ENCODE data around the gene MLST8.

The MLST8 gene

DNA sequence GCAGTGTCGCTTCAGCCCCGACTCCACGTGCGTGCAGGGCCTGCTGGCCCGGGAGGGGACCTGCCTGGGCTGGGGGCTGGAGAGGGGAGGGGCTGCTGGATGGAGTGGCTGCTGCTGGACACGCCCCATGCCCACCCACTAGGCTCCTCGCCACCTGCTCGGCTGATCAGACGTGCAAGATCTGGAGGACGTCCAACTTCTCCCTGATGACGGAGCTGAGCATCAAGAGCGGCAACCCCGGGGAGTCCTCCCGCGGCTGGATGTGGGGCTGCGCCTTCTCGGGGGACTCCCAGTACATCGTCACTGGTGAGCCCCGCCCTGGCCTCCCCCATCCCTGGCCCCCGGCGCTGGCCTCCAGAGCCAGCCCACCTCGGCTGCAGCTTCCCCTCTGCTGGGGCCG, 3.1 kb downstream of the MLST8 start:
- DNase-seq (ENCODE audit: low read depth in 2 of 2) = no peak

DNA sequence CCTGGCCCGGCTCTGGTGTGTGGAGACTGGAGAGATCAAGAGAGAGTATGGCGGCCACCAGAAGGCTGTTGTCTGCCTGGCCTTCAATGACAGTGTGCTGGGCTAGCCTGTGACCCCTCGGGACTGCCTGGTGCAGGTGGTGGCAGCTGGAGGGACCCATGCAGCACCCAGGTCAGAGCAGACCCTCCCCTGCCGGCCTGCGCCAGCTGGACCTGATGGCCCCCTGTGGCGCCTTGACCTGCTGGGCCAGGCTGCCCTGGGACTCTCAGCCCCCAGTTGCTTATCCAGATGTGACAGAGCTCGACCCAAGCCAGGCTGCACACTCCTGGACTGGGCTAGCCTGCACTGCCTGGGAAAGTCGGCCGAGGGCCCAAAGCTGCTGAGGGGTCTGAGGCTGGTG, 3.5 kb downstream of the MLST8 start:
- DNase-seq (ENCODE audit: low read depth in 2 of 2) = no peak

DNA sequence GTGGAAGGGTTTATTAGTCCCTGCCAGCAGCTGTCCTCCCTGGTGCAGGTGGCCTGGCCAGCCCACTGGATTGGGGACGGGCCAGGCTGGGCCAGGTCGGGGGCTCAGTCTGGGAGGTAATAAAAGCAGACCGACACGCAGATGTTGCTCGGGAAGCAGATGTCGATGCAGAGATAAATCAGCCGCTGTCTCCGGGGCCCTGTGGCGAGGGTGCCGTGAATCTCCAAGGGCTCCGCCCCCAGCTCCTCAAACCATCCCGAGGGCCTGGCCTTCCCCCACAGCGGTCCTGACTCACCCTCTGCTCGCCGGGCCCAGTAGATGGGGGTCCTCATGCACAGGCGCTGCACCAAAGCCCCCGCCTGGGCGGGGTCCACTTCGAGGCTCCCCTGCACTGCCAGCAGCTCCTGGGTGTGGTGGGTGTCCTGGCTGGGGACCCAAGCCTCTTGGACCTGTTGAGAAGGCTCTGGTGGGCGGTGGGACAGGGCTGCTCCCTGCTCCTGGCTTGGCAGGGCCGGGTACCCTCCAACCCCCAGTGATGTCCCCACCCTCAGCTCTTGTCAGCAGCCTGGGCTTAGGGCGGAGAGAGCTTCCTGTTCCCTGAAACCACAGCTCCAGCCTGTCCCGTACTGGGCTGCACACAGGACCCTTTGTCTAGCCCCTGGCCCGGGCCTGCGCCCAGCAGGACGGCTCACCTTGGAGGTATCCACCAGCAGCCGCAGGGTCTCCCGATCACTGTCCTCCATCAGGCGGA, 4.2 kb downstream of the MLST8 start:
- no peak for DNase-seq (ENCODE audit: low read depth in 2 of 2)

DNA sequence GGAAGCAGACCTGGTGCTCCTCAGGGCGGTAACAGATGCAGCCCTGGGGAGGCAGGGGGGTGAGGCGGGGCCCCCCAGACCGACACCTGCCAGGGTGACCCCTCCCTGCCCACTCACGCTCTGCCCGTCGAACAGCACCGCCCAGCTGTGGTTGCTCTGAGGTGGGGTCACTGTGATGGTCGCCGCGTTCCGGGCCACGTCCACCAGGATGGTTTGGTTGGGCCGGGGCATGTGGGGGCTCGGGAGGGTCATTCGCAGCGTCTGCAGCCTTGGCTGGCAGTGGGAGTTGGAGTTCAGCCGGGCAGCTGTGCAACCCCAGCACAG, 4.7 kb downstream of the MLST8 start:
- no peak for DNase-seq (ENCODE audit: low read depth in 2 of 2)

DNA sequence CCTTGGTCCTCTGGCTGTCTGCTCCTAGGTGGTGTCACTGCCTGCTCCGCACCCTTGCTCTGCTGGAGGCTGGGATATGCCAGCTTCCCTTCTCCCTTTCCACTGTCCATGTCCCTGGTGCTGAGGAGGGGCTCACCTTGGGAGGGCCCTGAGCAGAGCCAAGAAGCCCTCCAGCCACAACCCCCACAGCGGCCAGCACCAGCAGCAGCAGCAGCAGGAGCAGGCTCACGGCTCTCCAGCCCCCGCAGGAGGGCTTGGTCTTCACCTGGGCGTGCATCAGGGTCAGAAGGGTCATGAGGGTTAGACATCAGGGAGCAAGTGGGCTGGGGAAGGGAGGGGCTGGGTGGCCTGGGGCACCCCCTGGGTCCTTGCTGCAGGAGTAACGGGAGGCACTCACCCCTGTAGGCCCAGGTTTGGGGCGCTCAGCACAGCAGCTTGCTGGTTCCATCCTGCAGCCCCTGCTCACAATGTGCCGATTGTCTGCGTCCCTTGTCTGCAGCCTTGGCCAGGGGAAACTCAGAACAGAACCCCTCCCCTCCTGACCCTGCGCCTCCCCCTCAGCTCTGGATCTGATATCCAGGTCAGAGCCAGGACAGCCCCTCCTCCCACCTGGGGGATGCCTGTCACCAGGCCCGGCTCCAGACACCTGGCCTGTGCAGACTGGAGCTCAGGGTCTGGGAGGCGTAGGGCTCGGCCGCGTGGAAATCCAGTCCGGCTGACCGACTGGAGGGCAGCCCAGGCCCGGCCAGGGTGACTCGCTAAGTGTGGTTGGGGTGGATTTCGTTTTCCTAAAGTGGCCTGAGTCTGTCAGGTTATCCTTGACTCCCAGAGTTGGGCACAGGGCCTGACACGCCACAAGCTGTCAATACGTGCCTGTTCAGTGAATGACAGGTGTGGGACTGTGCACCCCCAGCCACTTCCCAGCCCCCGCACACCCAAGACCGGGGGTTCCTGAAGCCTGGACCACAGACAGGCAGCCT, 5.4 kb downstream of the MLST8 start, which contains the start of gene BRICD5:
Gene BRICD5 (minus strand): TSS at position 478 of the 980 bp plus-strand sequence. CDS start 30 bp downstream, at position 448.
- DNase-seq (ENCODE audit: low read depth in 2 of 2) = no peak

DNA sequence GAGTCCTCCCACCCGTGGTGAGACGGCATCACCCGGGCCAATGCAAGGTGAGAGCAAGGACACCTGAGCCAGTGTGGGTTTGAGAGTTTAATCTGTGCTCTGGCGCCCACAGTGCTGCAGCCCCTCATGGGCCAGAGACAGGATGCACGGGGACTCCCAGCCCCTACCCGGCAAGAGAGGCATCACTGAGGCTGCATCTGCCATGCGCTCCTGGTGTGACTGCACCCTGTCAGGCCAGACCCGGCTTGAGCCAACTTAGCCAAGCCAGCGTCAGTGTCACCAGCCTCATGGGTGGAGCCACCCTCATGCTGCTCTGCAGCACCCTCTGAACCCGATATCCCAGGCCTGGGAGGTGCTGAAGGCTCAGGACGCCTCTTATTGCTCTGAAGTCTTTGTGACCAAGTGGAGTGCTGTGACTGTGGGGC, 6.7 kb downstream of the MLST8 start:
- no peak for DNase-seq (ENCODE audit: low read depth in 2 of 2)

DNA sequence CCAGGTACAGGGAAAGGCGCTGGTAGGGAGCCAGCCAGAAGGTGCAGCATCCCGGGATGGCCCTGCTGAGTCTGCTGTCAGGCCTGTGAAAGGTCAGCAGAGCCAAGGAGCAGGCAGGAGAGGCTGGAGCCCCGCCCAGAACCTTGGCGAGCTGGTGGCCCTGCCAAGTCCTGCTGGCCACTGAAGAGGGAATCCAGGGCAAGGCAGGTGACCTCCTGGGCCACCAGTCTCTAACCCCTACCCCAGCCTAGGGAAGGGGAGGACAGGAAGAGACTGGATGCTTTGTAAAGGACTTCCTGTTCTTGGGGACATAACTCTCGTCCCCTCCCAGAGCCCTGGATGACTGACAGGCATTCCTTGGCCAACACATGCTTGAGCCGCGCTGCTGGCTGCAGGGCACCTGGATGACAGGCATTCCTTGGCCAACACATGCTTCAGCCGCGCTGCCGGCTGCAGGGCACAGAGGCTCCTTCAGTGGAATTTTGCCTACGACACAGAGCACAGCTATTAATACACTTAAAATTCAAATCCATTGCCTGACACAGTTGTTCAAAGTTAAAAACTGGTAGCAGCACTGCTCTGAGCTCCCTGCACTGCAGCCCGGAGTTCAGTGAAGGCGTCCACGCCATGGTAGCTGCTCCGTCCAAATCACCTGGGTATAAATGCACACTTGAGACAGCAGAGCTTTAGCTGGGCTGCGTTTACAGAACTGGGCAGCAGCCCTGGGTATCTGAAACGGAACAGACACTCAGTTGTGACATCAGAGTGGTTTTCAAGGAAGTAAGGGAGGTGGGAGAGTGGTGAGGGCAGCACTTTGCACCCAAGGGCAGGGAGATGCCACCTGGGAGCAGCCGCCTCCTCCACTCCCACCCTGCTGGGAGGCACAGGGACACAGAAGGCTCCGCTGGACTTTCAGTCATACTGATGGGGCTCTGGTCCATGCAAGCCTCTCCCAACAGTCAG, 7.4 kb downstream of the MLST8 start:
- DNase-seq (ENCODE audit: low read depth in 2 of 2) = no peak

DNA sequence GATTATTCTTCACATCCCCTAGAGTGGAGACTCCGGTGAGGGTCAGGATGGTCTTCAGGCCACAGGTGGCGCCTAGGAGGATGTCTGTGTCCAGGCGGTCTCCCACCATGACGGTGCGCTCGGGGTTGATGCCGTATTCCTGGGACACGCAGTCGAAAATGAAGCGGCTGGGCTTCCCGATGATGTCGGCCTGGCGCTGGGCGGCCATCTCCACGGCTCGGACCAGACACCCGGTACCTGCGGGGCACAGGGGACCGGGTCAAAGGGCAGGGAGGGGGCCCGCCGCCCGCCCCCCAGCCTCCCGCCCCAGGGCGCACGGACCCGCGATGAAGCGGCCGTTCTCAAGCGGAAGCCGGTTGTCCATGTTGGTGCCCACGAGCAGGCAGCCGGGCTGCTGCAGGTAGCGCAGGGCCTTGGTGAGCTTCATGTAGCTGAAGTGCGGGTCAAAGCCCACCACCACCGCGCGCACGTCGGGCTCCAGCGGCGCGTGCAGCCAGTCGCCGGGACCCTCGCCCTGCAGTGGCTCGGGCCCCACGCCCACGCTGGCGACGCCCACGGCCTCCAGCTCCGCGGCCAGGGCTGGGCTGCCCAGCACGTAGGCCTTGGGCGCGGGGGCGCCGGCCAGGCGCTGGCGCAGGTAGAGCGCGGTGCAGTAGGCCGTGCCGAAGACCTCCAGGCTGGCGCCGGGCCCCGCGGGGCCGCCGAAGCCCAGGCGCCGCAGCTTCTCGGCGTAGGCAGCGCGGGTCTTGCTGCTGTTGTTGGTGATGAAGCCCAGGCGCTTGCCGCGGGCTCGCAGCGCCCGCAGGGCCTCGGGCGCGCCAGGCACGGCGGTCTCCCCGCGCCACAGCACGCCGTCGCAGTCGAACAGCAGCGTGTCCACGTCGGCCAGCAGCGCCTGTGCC, 8.8 kb downstream of the MLST8 start:
- no peak for DNase-seq (ENCODE audit: low read depth in 2 of 2)

DNA sequence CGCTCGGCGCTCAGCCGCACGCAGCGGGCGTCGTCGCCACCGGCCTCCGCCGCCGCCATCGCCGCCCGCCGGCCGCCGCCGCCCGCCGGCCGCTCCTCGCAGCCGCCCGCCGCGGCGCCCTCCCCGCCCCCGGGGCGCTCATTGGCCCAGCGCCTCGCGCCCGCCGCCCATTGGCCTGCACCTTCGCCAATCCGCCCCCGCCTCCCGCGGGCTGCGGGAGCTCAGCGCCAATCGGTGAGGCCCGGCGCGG, 9.4 kb downstream of the MLST8 start, which contains the start of gene PGP:
Gene PGP (minus strand): TSS at position 122 of the 250 bp plus-strand sequence. CDS start 63 bp downstream, at position 59.
- DNase-seq (ENCODE audit: low read depth in 2 of 2) = no peak

DNA sequence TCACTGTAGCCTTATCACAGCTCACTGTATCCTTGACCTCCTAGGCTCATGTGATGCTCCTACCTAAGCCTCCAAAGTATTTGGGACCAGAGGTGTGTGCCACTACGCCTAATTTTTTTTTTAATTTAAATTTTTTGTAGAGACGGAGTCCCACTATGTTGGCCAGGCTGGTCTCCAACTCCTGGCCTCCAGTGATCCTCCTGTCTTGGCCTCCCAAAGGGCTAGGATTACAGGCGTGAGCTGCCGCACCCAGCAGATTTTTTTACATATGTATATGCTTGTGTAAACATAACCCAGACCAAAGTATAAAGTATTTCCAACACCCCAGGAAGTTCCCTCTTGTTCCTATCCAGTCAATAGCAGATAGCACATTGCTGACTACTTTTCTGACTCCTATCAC, 11.1 kb downstream of the MLST8 start:
- no peak for DNase-seq (ENCODE audit: low read depth in 2 of 2)

DNA sequence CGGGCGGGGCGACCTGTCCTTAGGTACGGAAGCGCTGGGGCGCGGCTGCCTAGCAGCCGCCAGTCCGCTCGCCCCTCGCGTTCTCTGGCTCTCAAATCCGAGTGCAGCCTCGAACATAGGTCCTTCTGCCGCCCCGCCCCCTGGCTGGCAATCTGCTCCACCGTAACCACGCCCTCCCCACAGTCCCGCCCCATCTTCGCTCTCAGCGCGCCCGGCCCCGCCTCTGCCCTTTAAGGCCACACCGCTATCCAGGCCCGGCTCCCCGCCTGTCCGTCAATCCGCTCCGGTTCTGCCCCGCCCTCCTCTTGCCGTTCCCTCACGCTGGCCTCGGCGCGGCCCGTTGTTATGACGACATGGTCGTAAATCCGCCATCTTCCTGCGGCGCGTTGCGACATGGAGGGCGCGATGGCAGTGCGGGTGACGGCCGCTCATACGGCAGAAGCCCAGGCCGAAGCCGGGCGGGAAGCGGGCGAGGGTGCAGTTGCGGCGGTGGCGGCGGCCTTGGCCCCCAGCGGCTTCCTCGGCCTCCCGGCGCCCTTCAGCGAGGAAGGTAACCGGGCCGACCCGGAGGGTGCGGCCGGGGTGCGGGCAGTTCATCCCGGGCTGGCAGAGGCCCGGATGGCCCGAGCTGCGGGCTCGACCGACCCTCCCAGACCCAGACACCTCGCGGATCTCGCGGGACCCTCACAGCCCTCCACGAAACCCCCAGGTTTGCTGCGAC, 18.1 kb downstream of the MLST8 start, which contains the start of gene E4F1:
Gene E4F1 (plus strand): TSS at position 371 of the 721 bp plus-strand sequence. CDS start 23 bp downstream, at position 394.
- peak; percentile 98 to 100 for DNase-seq (ENCODE audit: low read depth in 2 of 2)

DNA sequence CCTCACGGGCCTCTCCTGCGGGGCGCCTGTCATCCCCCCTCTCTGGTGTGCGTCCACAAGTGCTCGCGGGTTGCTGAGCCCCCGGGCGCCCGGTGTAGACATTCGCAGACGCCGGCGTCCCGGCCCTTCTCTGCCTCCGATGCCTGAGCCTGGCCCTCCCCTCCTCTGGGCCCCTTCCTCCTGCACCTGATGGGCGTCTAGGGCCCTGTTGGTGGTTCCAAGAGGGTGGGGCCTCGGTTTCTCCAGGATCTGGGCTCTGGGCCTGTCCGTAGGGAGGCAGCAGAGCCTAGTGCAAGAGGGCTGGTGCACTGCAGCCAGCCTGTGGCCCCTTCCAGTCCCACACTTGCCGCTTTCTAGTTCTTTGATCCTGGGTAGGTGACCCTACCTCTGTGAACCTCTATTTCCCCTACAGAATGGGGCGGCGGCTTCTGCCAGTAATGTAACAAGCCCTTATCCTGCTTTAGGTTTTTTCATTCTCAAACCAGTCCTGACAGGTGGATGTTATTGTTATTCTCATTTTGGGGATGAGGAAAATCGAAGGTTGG, 18.8 kb downstream of the MLST8 start:
- DNase-seq (ENCODE audit: low read depth in 2 of 2) = no peak

DNA sequence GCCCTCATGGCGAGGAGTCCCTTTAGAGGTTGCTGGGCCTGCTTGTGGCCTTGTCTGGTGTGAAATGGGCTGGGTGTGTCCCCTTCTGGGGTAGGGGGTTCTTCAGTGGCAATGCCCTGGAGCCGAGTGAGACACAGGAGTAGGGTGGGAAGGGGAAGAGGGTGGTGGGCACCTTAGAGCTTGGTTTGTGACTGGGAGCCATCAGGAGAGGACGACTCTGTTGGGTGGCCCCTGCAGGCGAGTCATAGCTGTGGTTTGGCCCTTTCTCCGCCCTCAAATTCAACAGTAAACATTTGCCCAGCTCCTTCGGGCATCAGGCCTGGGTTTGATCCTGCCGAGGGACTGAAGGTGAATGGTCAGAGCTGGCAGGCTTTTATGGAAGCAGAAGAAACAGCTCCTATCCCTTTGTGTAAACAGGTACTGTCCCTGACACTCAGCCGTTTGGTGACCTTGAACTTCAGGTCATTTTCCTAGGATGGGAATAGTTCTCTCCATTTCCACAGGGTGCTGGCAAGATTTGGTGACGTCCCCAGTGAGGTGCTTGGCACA, 21.1 kb downstream of the MLST8 start:
- DNase-seq (ENCODE audit: low read depth in 2 of 2) = no peak

DNA sequence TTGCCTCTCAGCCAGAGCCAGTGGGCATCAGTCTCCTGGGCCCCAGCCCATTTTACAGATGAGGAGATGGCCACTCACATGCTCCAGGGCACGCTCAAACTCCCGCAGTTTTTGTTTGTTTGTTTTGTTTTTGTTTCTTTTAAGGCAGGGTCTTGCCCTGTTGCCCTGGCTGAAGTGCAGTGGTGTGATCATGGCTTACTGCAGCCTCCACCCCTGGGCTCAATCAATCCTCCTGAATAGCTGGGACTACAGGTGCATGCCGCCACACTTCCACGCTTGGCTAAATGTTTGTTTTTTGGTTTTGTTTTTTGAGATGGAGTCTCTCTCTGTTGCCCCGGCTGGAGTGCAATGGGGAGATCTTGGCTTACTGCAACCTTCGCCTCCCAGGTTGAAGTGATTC, 21.7 kb downstream of the MLST8 start:
- no peak for DNase-seq (ENCODE audit: low read depth in 2 of 2)

DNA sequence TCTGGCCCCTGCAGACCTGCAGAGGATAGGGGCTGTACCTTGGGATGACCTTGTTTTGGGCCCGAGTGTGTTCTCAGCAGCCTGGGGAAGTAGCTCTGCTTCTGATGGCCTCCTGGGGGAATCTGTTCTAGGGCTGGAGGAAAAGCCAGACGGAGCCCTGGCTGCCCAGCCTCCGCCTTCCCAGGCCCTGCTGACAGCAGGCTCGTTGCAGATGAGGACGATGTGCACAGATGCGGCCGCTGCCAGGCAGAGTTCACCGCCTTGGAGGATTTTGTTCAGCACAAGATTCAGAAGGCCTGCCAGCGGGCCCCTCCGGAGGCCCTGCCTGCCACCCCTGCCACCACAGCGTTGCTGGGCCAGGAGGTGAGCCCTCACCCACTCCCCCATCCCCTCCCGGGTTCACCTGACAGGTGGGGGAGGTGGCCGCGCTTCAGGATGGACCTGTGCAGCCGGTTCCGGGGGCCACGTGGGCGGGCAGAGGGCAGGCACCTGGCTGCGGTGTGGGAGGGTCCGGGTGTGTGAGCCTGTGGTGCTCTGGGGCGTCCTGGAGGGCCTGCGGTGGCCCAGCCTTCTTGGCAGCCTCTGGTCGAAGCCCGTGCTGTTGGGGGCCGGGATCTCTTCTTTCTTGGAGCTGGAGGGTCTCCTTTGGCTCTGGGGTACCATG, 23.0 kb downstream of the MLST8 start:
- no peak for DNase-seq (ENCODE audit: low read depth in 2 of 2)

DNA sequence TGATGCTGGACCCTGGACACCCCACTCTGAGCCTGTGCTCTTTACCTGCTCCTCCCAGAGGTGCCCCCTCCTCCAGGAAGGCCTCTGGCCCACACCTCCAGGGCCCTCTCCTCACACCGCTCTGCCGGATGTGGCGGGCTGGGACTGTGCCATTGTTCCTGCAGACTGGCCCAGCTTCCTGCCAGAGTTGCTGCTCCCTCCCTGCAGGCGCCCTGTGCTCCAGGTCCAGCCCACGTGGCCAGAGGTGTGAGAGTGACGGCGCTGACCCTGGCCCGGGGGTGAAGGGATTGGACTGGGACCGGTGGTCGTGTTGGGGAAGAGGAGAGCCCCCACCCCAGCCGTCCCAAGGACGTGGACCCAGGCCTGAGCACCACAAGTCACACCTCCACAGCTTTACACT, 23.8 kb downstream of the MLST8 start:
- no peak for DNase-seq (ENCODE audit: low read depth in 2 of 2)

DNA sequence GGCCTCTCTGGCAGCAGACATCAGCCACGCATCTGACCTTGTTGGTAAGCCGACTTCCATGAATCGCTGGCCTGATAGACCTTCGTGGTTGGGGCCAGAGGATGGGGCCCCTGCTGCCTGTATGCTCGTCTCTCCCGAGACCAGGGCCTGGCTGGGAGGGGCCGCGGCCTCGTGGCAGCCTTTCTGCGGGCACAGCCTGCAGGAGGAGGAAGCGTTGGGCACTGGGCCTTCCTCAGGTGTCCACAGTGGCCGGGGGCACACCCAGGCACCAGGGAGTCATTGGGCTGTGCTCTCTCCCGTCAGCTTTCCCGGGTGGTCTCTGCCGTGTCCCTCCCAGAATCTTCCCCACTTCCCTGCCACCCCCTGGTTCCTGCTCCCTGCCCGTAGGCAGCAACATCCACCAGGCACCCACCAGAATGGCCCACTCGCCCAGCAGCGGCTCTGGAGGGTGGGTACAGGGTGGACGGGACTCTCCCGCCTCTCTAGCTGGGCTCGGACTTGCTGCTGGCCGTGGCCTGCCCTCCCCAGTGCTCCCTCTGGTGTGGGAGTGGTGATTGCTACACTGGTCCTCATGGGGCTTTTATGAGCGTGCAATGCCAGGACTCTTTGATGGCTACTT, 24.5 kb downstream of the MLST8 start:
- DNase-seq (ENCODE audit: low read depth in 2 of 2) = no peak

DNA sequence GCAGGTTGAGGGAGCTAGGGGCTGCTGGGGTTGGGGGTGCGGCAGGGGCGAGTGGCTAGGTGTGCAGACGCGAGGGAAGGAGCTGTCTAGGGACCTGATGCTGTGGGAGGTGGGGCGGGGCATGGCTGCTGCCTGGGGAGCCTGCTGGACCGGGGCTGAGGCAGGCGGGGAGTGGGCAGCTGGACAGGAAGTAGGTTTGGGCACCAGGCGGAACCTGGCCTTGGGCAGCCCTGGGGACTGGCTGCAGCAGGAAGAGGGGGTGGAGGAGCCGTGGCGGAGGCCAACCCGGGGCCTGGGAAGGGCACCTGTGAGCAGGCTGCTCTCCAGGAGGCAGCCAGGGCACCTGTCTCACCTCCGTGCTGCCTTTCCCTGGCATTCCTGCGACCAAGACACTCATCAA, 25.1 kb downstream of the MLST8 start:
- no peak for DNase-seq (ENCODE audit: low read depth in 2 of 2)

All from stimulated activated CD4-positive, alpha-beta T cell treated with anti-CD3 and anti-CD28 coated beads, Interleukin-12 subunit alpha, Interleukin-12 subunit beta, amount 100 ng/mL, for 24 hours (primary cell).